ENCODE data around the gene EFNB1. TPM values are rescaled to one million over a fixed set of nuclear protein-coding genes. Genes with fewer than 3 reads are reported as not detected.

Gene EFNB1
- total RNA-seq, 1 donor from 2014 or later, result 17.2 TPM

GRCh38 chrX:68835104-68835442 lies 6.3 kb downstream of the EFNB1 start:
- Mint-ChIP-seq H3K27ac (ENCODE audit: unreplicated experiment) (no peak overlapping the region), H3K36me3 (ENCODE audit: unreplicated experiment) (no peaks in the 10 kb centered on the region), H3K27me3 (ENCODE audit: unreplicated experiment) (no peaks in the 10 kb centered on the region), H3K4me3 (ENCODE audit: unreplicated experiment) (no peak overlapping the region), H3K4me1 (ENCODE audit: unreplicated experiment) (peaks cover 19% of the 10 kb centered on the region), H3K9me3 (ENCODE audit: unreplicated experiment) (peaks cover 4% of the 10 kb centered on the region)
- TF ChIP-seq CTCF (IDR thresholded peaks at IDR 0.05), result no peak
- peak; percentile 60 for DNase-seq (ENCODE audit: extremely low spot score, unreplicated experiment)

DNA sequence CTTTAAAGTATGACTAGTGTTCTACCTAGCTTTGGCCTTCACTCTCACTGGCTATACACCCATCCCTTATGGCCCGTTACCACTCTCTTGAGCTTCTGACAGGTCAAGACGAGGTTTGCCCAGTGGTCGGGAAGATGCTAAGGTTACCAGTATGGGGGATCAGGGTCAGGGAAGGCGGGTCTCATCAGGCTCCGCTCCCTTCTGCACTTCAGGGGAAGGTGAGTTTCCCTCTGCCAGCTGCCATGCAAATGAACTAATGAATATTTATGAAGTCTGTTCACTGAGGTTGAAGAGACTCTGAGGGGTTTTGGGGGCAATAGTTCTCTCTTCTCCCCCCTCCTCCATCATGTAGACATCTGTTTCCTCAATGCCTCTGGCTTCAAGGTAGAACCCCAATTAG lies 6.6 kb downstream of the EFNB1 start:
- H3K27ac Mint-ChIP-seq (ENCODE audit: unreplicated experiment), result no peak overlapping the region
- H3K36me3 Mint-ChIP-seq (ENCODE audit: unreplicated experiment), result peaks cover 3% of the 10 kb centered on the region
- TF ChIP-seq CTCF (IDR thresholded peaks at IDR 0.05), result no peak
- peak; percentile 59 for DNase-seq (ENCODE audit: extremely low spot score, unreplicated experiment)
- no peak overlapping the region for H3K4me3 Mint-ChIP-seq (ENCODE audit: unreplicated experiment)
- no peaks in the 10 kb centered on the region for H3K27me3 Mint-ChIP-seq (ENCODE audit: unreplicated experiment)
- peaks cover 4% of the 10 kb centered on the region for H3K9me3 Mint-ChIP-seq (ENCODE audit: unreplicated experiment)
- H3K4me1 Mint-ChIP-seq (ENCODE audit: unreplicated experiment), result peaks cover 19% of the 10 kb centered on the region

DNA sequence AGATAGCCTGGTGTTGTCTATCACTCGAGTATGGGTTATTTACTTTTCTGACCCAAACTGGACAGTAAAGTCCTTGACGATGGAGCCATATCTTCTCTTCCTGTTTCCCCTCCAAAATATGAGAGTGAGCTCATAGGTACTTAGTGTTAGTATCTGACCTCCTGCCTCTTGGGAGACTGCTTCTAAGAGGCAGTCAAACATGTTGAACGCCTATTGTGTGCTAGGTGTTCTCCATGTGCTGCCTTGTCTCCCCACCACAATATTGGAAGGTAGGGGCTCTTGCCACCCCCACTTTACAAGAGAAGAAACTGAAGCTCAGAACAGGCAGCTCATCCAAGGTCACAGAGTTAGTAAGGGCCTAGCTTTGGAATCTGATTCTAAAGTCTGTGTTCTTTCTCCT lies 8.3 kb downstream of the EFNB1 start:
- Mint-ChIP-seq H3K4me1 (ENCODE audit: unreplicated experiment) (peaks cover 10% of the 10 kb centered on the region), H3K27me3 (ENCODE audit: unreplicated experiment) (no peaks in the 10 kb centered on the region), H3K9me3 (ENCODE audit: unreplicated experiment) (peaks cover 4% of the 10 kb centered on the region), H3K4me3 (ENCODE audit: unreplicated experiment) (no peak overlapping the region), H3K27ac (ENCODE audit: unreplicated experiment) (no peak overlapping the region), H3K36me3 (ENCODE audit: unreplicated experiment) (peaks cover 4% of the 10 kb centered on the region)
- no peak for TF ChIP-seq CTCF (IDR thresholded peaks at IDR 0.05)
- DNase-seq (ENCODE audit: extremely low spot score, unreplicated experiment), result no peak

GRCh38 chrX:68838571-68838910 lies 9.7 kb downstream of the EFNB1 start:
- no peak overlapping the region for H3K4me3 Mint-ChIP-seq (ENCODE audit: unreplicated experiment)
- peaks cover 4% of the 10 kb centered on the region for H3K36me3 Mint-ChIP-seq (ENCODE audit: unreplicated experiment)
- no peaks in the 10 kb centered on the region for H3K27me3 Mint-ChIP-seq (ENCODE audit: unreplicated experiment)
- H3K27ac Mint-ChIP-seq (ENCODE audit: unreplicated experiment), result no peak overlapping the region
- H3K9me3 Mint-ChIP-seq (ENCODE audit: unreplicated experiment), result peaks cover 4% of the 10 kb centered on the region
- TF ChIP-seq CTCF (IDR thresholded peaks at IDR 0.05), result no peak
- no peak for DNase-seq (ENCODE audit: extremely low spot score, unreplicated experiment)
- peaks cover 13% of the 10 kb centered on the region for H3K4me1 Mint-ChIP-seq (ENCODE audit: unreplicated experiment)

DNA sequence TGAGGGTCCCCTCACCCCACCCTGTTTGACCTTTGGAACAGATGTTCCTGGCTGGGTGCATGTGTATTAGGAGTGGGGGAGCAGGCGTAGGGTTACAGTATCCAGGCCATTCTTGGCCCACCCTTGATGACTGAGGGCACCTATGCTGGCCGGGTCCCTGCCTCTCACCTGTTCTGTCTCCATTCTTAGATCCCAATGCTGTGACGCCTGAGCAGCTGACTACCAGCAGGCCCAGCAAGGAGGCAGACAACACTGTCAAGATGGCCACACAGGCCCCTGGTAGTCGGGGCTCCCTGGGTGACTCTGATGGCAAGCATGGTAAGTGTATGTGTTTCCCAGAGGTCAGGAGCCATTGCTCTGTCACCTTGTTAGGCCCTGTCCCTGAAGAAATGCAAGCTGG lies 10.9 kb downstream of the EFNB1 start:
- H3K9me3 Mint-ChIP-seq (ENCODE audit: unreplicated experiment), result peaks cover 4% of the 10 kb centered on the region
- H3K4me3 Mint-ChIP-seq (ENCODE audit: unreplicated experiment), result no peak overlapping the region
- no peak for DNase-seq (ENCODE audit: extremely low spot score, unreplicated experiment)
- H3K27me3 Mint-ChIP-seq (ENCODE audit: unreplicated experiment), result no peaks in the 10 kb centered on the region
- peaks cover 13% of the 10 kb centered on the region for H3K4me1 Mint-ChIP-seq (ENCODE audit: unreplicated experiment)
- no peak overlapping the region for H3K27ac Mint-ChIP-seq (ENCODE audit: unreplicated experiment)
- H3K36me3 Mint-ChIP-seq (ENCODE audit: unreplicated experiment), result peaks cover 4% of the 10 kb centered on the region
- no peak for TF ChIP-seq CTCF (IDR thresholded peaks at IDR 0.05)

All from osteocyte (in vitro differentiated cells).